ENCODE measurements around the gene ADAMTS6.

GRCh38 chr5:65446682-65447081 is 35.0 kb downstream of the ADAMTS6 start:
- TF ChIP-seq CTCF (IDR thresholded peaks at IDR 0.05) (no peak), POLR2A (IDR thresholded peaks at IDR 0.05) (no peak)

All from uterus (tissue), 2 donors.